ENCODE measurements around the gene TMEM176B.

TMEM176B gene

GRCh38 chr7:150769768-150770167 is 30.4 kb downstream of the TMEM176B start:
- intact Hi-C loops (cut with DNase I) = no loop called here
- peak in 1 of 42 donors; percentile 20 for DNase-seq

- DNase-seq = no peak
- intact Hi-C loops (cut with DNase I) = no loop called here
These were observed 33.8 kb downstream of the TMEM176B start for GRCh38 chr7:150766334-150766709.

DNA sequence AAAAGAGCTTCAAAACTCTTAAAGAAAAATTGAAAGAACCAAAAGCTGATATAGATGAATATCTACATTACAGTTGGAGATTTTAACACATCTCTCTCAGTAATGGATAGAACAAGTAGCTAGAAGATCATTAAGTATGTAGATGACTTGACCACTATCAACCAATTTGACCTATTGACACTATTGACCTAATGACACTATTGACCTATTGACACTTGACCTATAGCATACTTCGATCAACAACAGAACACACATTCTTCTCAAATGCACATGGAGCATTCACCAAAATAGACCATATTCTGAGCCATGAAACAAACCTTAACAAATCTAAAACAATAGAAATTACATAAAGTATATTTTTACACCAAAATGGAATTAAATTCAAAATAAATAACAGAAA is 40.7 kb downstream of the TMEM176B start:
- DNase-seq = no peak
- intact Hi-C loops (cut with DNase I) = loop anchor here (5.0 kb wide), 1 partner anchor 312 kb away; no protein-coding TSS in a partner anchor

DNA sequence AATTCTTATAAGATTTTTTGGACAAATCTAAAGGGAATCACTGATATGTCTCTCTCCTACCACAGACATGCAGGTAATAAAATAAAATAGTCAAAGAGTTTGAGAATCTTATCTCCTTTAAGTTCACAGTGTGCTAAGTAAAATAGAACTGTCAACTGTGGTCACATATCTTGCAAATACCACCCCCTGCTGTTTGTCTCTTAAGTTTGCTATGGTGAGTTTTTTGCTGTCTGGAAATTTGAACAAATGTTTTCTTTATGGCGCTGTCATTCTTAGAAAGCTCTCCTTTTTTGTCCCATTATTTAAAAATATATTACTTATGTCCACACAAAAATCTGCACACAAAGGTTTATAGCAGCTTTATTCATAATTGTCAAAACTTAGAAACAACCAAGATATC is 43.3 kb downstream of the TMEM176B start:
- intact Hi-C loops (cut with DNase I) = loop anchor here (5.0 kb wide), 1 partner anchor 310 kb away; no protein-coding TSS in a partner anchor
- DNase-seq = peak in 2 of 42 donors; percentile 17 to 29

DNA sequence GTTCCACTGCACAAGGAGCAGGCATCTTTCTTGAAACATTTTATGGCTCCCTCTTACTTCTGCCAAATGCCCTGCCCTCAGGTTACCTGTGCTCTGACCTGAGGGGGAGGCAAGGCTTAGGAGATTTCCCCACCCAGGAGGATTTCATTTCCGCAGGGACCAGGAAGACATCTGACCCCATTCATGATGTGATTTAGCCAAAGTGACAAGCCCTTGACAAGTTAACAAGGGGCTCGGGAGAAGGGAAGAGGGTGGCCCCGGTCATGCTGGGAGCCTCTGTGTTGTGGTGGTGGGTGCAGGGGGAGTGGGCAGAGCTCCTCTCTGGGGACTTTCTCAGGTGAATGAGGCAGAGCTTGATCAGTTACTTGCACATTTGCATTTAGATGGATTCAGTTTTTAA is 44.0 kb downstream of the TMEM176B start:
- intact Hi-C loops (cut with DNase I) = loop anchor here (5.0 kb wide), 1 partner anchor 309 kb away; no protein-coding TSS in a partner anchor

DNA sequence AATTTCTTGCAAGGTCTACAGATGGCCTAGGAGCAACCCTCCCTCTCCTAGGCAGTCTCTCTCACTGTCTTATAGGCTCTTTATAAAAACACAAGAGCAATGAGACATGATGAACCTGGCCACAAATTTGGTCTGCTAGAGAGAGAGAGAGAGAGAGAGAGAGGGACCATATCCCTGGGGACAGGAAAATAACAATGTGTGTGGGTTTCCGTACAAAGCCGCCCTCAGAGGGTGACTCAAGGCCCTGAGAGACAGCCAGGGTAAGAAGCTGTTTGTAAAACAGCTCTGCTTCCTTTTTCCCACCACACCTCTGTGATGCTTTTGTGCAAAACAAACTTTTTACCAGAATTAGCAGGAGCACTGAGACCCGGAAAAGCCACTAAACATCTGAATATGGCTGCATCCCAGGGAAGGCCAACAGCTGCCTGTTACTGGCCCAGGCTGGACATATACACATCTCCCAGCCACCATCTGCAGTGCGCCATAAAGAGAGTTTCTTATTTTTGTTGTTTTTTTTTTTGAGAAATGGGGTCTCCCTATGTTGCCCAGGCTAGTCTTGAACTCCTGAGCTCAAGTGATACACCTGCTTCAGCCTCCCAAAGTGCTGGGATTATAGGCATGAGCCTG is 44.6 kb downstream of the TMEM176B start:
- intact Hi-C loops (cut with DNase I) = loop anchor here (5.0 kb wide), 1 partner anchor 308 kb away; no protein-coding TSS in a partner anchor

More for the DNA sequence above, 44.0 kb downstream of the TMEM176B start:
- DNase-seq = no peak

GRCh38 chr7:150754951-150755350 is 45.2 kb downstream of the TMEM176B start:
- no peak for DNase-seq
- intact Hi-C loops (cut with DNase I) = loop anchor here (5.0 kb wide), 1 partner anchor 308 kb away; no protein-coding TSS in a partner anchor

More for the DNA sequence above, 44.6 kb downstream of the TMEM176B start:
- DNase-seq = no peak

DNA sequence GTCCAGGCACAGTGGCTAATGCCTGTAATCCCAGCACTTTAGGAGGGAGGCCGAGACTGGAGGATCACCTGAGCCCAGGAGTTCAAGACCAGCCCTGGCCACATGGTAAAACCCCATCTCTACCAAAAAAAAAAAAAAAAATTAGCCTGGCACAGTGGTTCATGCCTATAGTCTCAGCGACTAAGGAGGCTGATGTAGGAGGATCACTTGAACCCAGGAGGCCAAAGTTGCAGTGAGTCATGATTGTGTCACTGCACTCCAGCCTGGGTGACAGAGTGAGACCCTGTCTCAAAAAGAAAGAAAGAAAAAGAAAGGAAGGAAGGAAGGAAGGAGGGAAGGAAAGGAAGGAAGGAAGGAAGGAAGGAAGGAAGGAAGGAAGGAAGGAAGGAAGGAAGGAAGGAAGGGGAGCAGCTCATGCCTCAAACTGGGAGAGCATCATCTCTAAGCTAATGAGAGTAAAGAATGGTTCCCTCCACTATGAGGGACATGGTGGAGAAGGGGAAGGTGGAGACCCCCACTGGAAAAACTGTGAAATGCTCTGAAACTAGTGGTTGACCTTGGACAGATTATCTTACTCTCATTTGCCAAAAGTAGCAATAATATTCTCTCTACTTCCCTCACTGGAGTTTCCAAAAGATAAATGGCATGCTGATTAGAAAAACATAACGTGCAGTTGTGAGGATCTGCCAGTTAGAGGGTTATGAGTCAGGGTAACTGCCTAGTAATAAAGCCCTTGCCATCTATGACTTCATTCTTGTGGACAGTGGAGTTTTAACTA is 46.1 kb downstream of the TMEM176B start:
- intact Hi-C loops (cut with DNase I) = no loop called here
- no peak for DNase-seq

- intact Hi-C loops (cut with DNase I) = no loop called here
- peak in 12 of 42 donors; percentile 18 to 41 (median 26) for DNase-seq
These were observed 46.9 kb downstream of the TMEM176B start for GRCh38 chr7:150753239-150753638.

- intact Hi-C loops (cut with DNase I) = no loop called here
- no peak for DNase-seq
These were observed 48.5 kb downstream of the TMEM176B start for GRCh38 chr7:150751702-150752101.

GRCh38 chr7:150748376-150748775 is 51.8 kb downstream of the TMEM176B start:
- DNase-seq = no peak
- intact Hi-C loops (cut with DNase I) = no loop called here

DNA sequence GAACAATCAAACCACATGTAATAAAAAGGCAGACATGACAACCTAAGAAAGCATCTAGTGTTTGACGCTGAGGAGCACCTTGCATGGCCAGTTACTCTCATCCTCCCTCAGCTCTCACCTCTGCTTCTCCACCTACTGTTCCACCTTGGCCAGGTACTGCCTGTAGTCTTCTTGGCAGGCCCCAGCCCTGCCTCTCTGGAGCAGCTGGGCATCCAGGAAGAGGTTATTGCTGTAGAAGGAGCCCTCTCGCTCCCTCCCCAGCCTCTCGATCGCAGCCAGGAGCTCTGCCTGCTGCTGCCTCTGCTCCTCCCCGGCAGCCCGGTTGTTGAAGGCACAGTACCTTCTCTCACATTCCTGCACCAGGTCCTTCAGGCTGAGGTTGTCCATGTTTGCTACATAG is 53.2 kb downstream of the TMEM176B start:
- no peak for DNase-seq
- intact Hi-C loops (cut with DNase I) = no loop called here

GRCh38 chr7:150745876-150746275 is 54.3 kb downstream of the TMEM176B start:
- intact Hi-C loops (cut with DNase I) = no loop called here
- no peak for DNase-seq

GRCh38 chr7:150745086-150745485 is 55.1 kb downstream of the TMEM176B start:
- intact Hi-C loops (cut with DNase I) = no loop called here
- DNase-seq = no peak

- intact Hi-C loops (cut with DNase I) = no loop called here
- no peak for DNase-seq
These were observed 56.0 kb downstream of the TMEM176B start for GRCh38 chr7:150744041-150744656.

DNA sequence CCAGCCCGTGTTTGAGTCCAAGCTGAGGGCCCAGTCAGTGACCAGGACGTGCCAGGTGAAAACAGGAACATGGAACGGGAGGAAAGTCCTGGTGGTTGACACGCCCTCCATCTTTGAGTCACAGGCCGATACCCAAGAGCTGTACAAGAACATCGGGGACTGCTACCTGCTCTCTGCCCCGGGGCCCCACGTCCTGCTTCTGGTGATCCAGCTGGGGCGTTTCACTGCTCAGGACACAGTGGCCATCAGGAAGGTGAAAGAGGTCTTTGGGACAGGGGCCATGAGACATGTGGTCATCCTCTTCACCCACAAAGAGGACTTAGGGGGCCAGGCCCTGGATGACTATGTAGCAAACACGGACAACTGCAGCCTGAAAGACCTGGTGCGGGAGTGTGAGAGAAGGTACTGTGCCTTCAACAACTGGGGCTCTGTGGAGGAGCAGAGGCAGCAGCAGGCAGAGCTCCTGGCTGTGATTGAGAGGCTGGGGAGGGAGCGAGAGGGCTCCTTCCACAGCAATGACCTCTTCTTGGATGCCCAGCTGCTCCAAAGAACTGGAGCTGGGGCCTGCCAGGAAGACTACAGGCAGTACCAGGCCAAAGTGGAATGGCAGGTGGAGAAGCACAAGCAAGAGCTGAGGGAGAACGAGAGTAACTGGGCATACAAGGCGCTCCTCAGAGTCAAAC is 57.7 kb downstream of the TMEM176B start:
- intact Hi-C loops (cut with DNase I) = no loop called here

More for the DNA sequence above, 57.7 kb downstream of the TMEM176B start:
- DNase-seq = no peak

Data from head of caudate nucleus (tissue), 42 donors.